ENCODE measurements around the gene SPNS2.

GRCh38 chr17:4509401-4509800, 10.7 kb downstream of the SPNS2 start:
- TF ChIP-seq, protein P1, sequence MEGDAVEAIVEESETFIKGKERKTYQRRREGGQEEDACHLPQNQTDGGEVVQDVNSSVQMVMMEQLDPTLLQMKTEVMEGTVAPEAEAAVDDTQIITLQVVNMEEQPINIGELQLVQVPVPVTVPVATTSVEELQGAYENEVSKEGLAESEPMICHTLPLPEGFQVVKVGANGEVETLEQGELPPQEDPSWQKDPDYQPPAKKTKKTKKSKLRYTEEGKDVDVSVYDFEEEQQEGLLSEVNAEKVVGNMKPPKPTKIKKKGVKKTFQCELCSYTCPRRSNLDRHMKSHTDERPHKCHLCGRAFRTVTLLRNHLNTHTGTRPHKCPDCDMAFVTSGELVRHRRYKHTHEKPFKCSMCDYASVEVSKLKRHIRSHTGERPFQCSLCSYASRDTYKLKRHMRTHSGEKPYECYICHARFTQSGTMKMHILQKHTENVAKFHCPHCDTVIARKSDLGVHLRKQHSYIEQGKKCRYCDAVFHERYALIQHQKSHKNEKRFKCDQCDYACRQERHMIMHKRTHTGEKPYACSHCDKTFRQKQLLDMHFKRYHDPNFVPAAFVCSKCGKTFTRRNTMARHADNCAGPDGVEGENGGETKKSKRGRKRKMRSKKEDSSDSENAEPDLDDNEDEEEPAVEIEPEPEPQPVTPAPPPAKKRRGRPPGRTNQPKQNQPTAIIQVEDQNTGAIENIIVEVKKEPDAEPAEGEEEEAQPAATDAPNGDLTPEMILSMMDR (conservative IDR thresholded peaks at IDR 0.05 in 1 of 2, IDR thresholded peaks at IDR 0.05 in 1 of 2; ENCODE audit: extremely low read depth in 1 of 2, insufficient read depth in 1 of 2, low read depth in 1 of 2, low read length in 2 of 2): no peak
- no peak for TF ChIP-seq EZH2 (IDR thresholded peaks at IDR 0.05; ENCODE audit: borderline replicate concordance, low read length)

Data from mammary epithelial cell (primary cell).